ENCODE results near the gene LZTFL1.

GRCh38 chr3:45783667-45784066 lies 58.3 kb downstream of the LZTFL1 start:
- TF ChIP-seq CEBPB (IDR thresholded peaks at IDR 0.05) (no peak), TCF12 (IDR thresholded peaks at IDR 0.05; ENCODE audit: low read depth) (no peak), NFIC (IDR thresholded peaks at IDR 0.05) (no peak), REST (IDR thresholded peaks at IDR 0.05; ENCODE audit: low read depth) (no peak), MAX (IDR thresholded peaks at IDR 0.05) (no peak), YY1 (IDR thresholded peaks at IDR 0.05; ENCODE audit: low read depth) (no peak), ZBTB7A (IDR thresholded peaks at IDR 0.05; ENCODE audit: low read depth) (no peak), EP300 (IDR thresholded peaks at IDR 0.05; ENCODE audit: borderline replicate concordance) (no peak), EGR1 (IDR thresholded peaks at IDR 0.05) (no peak), TAF1 (IDR thresholded peaks at IDR 0.05; ENCODE audit: low read depth) (no peak)
